Central memory CD8-positive, alpha-beta T cell (primary cell): ENCODE data around the gene STAT5B.

Source experiments
- ATAC-seq: fragments of 150-1000 bp; cut with Tn5 transposase; replicated peaks from 2 replicates; pipeline ENCODE4 v1.10.0; 2022; ENCODE audit warnings: mild to moderate bottlenecking, moderate FRiP score, moderate number of reproducible peaks; ENCODE audit not compliant: poor library complexity, severe bottlenecking; ENCODE audit errors: extremely low read depth
- DNase-seq, 2 donors: peaks; one replicate each; pipeline ENCODE4 v3.0.0; 2021; ENCODE audit warnings: low spot score in 2 of 2
- H3K27ac Mint-ChIP-seq: one replicate; pipeline ENCODE4 v1.8.0; 2022; ENCODE audit warnings: low read depth, mild to moderate bottlenecking, moderate library complexity, mixed read lengths
- H3K27me3 Mint-ChIP-seq: one replicate; pipeline ENCODE4 v1.8.0; 2022; ENCODE audit warnings: mixed read lengths
- H3K36me3 Mint-ChIP-seq: one replicate; pipeline ENCODE4 v1.8.0; 2022; ENCODE audit warnings: mild to moderate bottlenecking, moderate library complexity, mixed read lengths; ENCODE audit not compliant: insufficient read depth
- H3K4me1 Mint-ChIP-seq: one replicate; pipeline ENCODE4 v1.8.0; 2022; ENCODE audit warnings: mixed read lengths
- H3K4me3 Mint-ChIP-seq: one replicate; pipeline ENCODE4 v1.8.0; 2022; ENCODE audit warnings: mild to moderate bottlenecking, moderate library complexity, mixed read lengths
- H3K9me3 Mint-ChIP-seq: one replicate; pipeline ENCODE4 v1.8.0; 2022; ENCODE audit warnings: mixed read lengths

The STAT5B gene

DNA sequence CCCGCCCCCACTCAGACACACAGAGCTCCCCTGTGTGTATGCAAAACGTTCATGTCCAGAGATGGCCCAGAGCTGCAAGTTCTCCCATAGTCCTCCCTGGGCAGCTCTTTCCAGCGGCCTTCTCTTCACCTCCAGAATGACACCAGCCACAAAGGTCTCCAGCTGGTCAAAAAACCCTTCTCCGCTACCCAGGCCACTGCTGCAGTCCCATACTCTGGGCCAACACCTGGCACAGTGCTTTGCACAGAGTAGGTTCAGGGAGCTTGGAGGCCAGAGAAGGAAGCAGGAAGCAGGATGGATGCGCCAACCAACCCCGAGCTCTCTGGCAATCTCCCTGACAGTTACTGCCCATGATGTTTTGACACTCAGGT lies 1.1 kb upstream of the STAT5B start:
- H3K4me3 Mint-ChIP-seq: peak overlapping the region; percentile 89
- H3K27ac Mint-ChIP-seq: peak overlapping the region; percentile 96
- H3K9me3 Mint-ChIP-seq: no peaks in the 10 kb centered on the region
- H3K36me3 Mint-ChIP-seq: peaks cover 39% of the 10 kb centered on the region
- H3K4me1 Mint-ChIP-seq: peaks cover 39% of the 10 kb centered on the region
- H3K27me3 Mint-ChIP-seq: no peaks in the 10 kb centered on the region
- ATAC-seq: no peak
- no peak for DNase-seq

DNA sequence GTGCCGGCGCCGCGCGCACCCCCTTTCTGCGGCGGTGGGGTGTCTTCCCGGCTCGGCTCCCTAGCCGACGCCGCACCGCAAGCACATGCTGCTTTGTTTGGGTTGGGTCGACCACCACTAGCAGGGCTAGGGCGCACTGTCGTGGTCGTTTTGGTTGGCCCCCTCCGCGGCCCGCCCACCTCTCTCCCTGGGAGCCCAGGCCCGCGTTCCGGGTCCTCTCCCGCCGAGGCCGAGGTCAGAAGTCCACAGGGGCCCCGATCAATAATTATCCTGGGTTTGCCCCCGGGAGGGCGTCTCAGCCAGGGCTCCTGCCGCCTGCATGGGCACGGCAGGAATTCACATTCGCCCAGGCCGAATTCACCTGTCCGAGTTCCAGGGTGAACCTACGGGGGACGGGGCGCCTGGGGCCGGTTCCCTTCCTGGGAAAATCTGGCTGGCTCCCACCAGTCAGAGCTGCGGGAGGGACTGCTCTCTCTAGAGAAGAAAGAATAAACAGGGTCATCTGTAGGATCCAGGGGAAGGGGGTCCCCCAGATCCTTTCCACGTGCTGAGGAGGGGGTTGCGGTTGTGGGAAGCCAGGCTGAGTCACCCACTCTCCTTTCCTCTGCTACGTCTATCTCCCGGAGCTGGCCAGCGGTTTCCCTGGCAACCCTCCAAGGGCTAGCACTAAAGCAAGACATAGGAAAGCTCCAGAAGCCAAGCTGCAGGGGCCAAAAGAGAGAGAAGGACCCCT lies 584 bp upstream of the STAT5B start:
- ATAC-seq (no peak), DNase-seq (no peak)
- Mint-ChIP-seq H3K4me3 (peak overlapping the region; percentile 89), H3K9me3 (no peaks in the 10 kb centered on the region), H3K27me3 (no peaks in the 10 kb centered on the region), H3K36me3 (peaks cover 42% of the 10 kb centered on the region), H3K4me1 (peaks cover 44% of the 10 kb centered on the region), H3K27ac (peak overlapping the region; percentile 96)

DNA sequence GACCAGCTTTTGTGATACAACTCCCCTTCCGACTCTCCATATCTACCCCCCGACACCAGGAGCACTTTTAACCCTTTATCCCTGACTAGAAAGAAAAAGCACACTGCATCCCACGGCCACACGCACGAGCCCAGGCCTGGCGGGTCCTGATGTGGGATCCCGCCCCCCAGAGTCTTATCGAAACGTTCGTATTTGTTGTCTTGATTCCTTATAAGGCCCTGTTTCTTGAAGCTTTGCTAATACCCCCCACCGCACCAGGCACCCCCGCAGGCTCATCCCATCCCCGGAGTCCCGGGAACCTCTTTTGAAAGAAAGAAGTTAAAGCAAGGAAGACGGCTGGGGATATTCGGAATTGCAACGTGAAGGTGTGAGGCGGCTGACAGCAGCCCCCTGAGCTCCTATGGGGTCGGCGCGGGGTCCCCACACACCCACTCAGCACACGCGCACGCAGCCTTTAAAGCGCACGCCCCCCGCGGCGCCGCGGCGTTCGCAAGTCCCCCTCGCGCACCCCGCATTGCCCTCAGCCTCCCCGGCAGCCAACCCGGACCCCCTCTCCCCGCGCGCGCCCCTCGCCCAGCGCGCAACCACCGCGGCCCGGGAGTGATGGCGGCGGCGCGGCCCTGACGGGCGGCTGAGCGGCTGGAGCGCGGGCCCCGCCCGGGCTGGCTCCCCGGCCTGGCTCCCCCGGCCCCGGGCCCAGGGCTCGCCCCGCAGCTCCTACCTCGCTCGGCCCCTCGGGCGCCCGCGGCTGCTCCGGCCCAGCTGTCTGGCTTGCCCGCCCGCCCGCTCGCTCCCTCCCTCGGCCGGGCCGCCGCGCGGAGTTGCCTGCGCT lies 448 bp downstream of the STAT5B start:
- DNase-seq (peak in 1 of 2 donors; percentile 39), ATAC-seq (peak; percentile 26)
- H3K27ac Mint-ChIP-seq: peak overlapping the region; percentile 98
- peaks cover 44% of the 10 kb centered on the region for H3K36me3 Mint-ChIP-seq
- no peaks in the 10 kb centered on the region for H3K27me3 Mint-ChIP-seq
- H3K4me3 Mint-ChIP-seq: peak overlapping the region; percentile 89
- no peaks in the 10 kb centered on the region for H3K9me3 Mint-ChIP-seq
- peaks cover 55% of the 10 kb centered on the region for H3K4me1 Mint-ChIP-seq

DNA sequence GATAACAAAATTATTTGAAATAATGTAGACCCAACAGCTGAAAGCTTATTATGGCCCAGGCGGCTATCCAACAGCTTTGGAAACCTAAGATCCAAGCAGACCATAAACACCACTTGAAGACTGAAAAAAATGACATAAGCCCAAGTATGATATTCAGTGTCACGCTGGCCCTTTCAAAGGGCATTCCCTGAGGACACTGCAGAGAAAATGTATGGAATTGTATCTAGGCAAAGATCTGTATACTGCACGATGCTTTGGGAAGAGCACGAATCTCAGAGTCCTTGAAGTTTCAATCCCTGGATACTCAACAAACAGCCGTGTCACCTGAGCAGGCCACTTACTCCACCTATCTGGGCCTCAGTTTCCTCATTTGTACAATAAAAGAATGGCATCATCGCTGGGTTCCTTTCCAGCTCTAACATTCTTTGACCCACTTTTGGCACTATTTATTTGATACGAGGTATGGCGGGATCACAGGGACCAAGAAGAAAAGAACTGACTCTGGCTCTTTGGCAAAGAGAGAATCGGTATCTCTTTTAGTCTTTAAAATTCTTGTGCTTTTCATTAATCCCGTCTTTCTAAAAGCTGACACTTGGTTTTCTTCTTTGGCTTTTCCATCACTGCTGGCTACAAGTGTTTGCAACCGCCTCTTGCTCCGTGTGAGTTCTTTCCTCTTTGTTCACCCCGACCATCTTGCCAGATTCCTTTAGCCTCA lies 1.2 kb downstream of the STAT5B start:
- Mint-ChIP-seq H3K36me3 (peaks cover 47% of the 10 kb centered on the region), H3K27me3 (no peaks in the 10 kb centered on the region), H3K9me3 (no peaks in the 10 kb centered on the region), H3K4me3 (peak overlapping the region; percentile 89), H3K27ac (peak overlapping the region; percentile 98), H3K4me1 (peaks cover 62% of the 10 kb centered on the region)
- ATAC-seq: peak; percentile 6
- DNase-seq: no peak

DNA sequence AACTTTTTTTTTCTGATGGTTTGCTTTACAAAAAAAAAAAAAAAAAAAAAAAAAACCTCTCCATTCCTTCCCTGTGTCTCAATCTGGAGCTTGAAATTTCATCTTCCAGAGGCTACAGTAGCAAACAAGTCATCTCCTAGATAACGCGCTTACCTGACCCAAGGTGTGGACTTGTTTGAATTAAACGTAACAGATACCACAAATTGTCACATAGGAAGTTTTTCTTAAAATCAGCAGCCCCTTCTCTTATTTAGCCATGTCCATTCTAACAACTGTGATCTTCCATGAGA lies 2.0 kb downstream of the STAT5B start:
- H3K4me3 Mint-ChIP-seq: peak overlapping the region; percentile 89
- no peaks in the 10 kb centered on the region for H3K9me3 Mint-ChIP-seq
- H3K27me3 Mint-ChIP-seq: no peaks in the 10 kb centered on the region
- DNase-seq (no peak), ATAC-seq (no peak)
- peak overlapping the region; percentile 98 for H3K27ac Mint-ChIP-seq
- peaks cover 68% of the 10 kb centered on the region for H3K4me1 Mint-ChIP-seq
- peaks cover 47% of the 10 kb centered on the region for H3K36me3 Mint-ChIP-seq

DNA sequence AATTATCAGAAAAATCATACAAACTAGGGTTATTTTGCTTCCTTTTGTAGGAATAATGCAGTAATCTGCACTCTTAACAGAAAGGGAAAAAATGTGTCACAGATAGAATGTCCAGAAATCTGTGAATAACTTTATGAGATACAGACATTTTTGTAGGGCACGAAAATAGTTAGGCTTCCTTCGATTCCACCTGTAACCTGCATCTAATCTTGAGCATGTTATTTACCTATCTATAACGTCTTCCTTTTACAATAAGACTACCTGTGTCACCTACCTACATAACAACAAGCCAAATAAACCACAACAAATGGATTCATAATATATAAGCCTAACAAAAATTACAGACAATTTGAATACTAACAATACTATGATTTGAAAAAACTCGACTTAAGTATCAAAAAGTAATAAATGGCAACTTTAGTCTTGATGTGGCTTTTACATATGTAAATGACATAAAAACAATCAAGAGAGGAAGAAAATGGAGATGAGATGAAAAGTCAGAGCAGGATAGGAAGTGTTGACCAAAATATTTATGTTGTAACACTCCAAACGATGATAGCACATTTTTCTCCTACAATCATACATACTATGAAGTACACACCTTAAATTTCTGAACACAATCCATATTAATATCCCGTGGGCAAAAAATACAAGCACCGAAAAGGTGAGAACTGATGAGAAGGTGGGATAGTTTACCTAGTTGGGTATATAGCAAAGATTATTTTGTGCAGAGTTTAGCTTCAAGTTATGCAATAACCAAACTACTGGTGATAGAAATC lies 2.5 kb downstream of the STAT5B start:
- ATAC-seq: no peak
- H3K4me3 Mint-ChIP-seq: peak overlapping the region; percentile 89

DNA sequence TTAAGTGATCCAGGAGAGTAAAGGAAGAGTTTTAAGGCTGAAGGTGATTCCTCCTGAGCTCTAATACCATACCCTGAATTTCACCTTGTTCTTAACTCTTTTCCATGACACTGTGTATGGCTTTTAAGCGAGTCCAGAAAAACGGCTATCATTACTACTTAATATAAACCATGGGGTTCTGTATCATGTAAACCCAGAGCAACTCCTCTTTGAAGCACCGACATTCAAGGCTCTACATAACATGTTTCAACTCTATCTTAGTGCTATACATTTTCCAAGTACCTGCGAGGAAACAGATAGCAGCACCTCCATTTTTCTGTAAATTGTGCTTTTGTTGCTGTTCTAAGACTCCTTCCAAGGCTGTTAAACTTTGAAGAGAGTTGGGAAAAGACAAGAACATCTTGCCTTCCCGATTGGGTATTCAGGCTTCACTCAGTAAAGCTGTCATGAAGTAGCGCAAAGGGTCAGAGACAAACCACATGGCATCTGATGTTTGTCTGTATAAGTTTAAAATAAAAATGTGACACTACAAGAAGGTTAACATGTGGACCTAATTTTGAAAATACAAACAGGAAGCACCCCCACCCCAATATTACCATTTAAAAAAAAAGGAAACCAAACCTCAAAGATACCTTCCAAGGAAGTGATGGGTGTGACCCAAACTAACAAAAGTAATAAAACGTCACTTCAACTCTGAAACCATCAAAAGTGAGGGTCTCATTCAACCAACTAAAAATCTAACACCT lies 3.9 kb downstream of the STAT5B start:
- H3K27ac Mint-ChIP-seq: peak overlapping the region; percentile 98
- peaks cover 46% of the 10 kb centered on the region for H3K36me3 Mint-ChIP-seq
- peaks cover 77% of the 10 kb centered on the region for H3K4me1 Mint-ChIP-seq
- peak overlapping the region; percentile 89 for H3K4me3 Mint-ChIP-seq
- ATAC-seq (peak; percentile 16), DNase-seq (no peak)
- H3K27me3 Mint-ChIP-seq: no peaks in the 10 kb centered on the region
- H3K9me3 Mint-ChIP-seq: no peaks in the 10 kb centered on the region

More for the DNA sequence above, 2.5 kb downstream of the STAT5B start:
- no peaks in the 10 kb centered on the region for H3K9me3 Mint-ChIP-seq
- DNase-seq: no peak
- peak overlapping the region; percentile 98 for H3K27ac Mint-ChIP-seq
- no peaks in the 10 kb centered on the region for H3K27me3 Mint-ChIP-seq
- peaks cover 47% of the 10 kb centered on the region for H3K36me3 Mint-ChIP-seq
- peaks cover 70% of the 10 kb centered on the region for H3K4me1 Mint-ChIP-seq

DNA sequence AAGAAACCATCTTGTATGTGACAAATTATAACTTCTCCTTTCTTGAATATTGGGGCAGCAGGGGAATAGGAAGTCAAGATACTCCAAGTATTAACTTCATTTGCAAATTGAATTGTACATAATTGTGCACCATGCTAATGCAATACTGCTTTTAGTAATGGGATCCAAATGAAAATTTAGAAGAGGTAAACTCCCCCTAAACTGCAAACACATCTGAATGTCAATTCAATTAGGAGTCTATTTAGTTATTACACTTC lies 4.5 kb downstream of the STAT5B start:
- H3K4me1 Mint-ChIP-seq: peaks cover 77% of the 10 kb centered on the region
- peaks cover 45% of the 10 kb centered on the region for H3K36me3 Mint-ChIP-seq
- ATAC-seq: no peak
- peak overlapping the region; percentile 89 for H3K4me3 Mint-ChIP-seq
- no peaks in the 10 kb centered on the region for H3K27me3 Mint-ChIP-seq
- no peaks in the 10 kb centered on the region for H3K9me3 Mint-ChIP-seq
- H3K27ac Mint-ChIP-seq: peak overlapping the region; percentile 98
- no peak for DNase-seq

DNA sequence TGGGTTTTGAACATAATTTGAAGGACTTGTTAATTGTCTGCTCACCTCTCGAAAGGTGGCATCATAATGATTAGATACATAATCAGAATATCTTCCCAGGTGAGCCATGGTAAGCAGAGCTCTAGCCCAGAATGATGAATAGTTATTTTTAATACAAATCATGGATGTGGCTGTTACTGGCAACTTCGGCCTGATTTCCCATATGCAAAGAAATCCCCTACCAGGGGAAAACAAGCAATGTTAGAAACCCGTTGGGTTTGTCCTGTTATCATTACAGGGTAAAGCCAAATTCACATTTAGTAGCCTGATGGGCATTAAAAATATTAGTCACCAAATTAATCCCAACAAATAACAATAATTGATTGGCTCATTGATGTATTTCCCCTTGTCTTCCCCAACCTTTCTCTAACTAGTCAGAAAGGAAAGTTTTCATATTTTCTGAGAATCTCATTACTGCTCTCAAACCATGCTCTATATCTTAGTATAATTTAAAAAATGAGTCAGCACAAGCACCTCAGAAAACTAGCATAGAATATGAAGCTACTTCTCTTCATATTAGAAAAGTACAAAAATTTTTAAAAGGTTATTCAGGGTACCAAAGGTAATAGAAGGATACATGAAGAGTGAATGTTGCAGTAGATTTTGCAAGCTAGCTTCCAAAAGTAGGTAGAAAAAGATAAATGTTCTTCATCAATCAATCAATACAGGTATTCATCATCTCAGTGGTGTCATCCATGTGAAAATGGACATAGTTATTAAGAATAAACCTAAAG lies 5.0 kb downstream of the STAT5B start:
- Mint-ChIP-seq H3K9me3 (no peaks in the 10 kb centered on the region), H3K27me3 (no peaks in the 10 kb centered on the region), H3K4me3 (peak overlapping the region; percentile 89), H3K4me1 (peaks cover 80% of the 10 kb centered on the region), H3K27ac (peak overlapping the region; percentile 98), H3K36me3 (peaks cover 45% of the 10 kb centered on the region)
- DNase-seq (no peak), ATAC-seq (no peak)

DNA sequence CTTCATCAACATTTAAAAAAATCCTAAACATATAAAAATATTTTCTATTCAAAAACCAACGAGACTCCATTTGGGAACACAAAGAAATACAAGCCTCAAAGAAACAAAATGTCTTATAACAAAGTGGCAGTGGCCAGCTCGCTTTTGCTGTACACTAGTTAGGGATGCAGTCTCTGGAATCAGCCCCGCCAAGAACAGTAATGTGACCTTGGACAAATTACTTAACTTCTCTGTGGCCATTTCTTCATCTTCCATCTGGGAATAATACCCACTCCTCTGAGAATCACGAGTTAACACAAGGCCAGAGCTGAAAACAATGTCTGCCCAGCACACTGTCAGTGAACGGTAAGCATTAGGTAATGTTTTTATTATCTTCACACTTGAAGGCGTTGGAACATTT lies 5.6 kb downstream of the STAT5B start:
- no peaks in the 10 kb centered on the region for H3K27me3 Mint-ChIP-seq
- no peaks in the 10 kb centered on the region for H3K9me3 Mint-ChIP-seq
- H3K4me3 Mint-ChIP-seq: peak overlapping the region; percentile 89
- DNase-seq (no peak), ATAC-seq (no peak)
- peaks cover 44% of the 10 kb centered on the region for H3K36me3 Mint-ChIP-seq
- peaks cover 79% of the 10 kb centered on the region for H3K4me1 Mint-ChIP-seq
- peak overlapping the region; percentile 98 for H3K27ac Mint-ChIP-seq

DNA sequence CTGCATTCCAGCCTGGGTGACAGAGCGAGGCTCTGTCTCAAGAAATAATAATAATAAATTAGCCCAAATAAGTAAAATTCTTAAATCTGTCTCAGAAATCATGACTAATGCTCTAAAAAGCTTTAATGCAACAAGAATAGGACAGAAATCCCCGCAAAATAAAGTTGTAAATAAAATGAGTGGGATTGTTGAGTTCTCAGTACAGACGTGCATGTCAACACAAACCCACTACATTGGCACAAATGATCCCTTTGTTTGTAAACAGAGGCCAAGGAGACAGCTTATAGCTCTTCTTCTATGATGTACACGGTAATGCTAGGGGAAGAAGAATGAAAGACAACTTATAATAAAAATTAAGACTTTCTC lies 6.0 kb downstream of the STAT5B start:
- Mint-ChIP-seq H3K27ac (peak overlapping the region; percentile 98), H3K4me3 (no peak overlapping the region), H3K9me3 (no peaks in the 10 kb centered on the region), H3K27me3 (no peaks in the 10 kb centered on the region), H3K36me3 (peaks cover 40% of the 10 kb centered on the region), H3K4me1 (peaks cover 75% of the 10 kb centered on the region)
- ATAC-seq (no peak), DNase-seq (no peak)
